SU-DHL-6 (cell line): Measurements from ENCODE around the gene RBM17.
"Not testable (repeated sequence)": the region's sequence is repeated elsewhere in the genome, so short reads cannot be mapped to it uniquely, and the experiment has no call there.

Experiments
- H2AFZ ChIP-seq: fragments of 200-600 bp; sonication (generic); 2 replicates; pipeline ENCODE4 v1.6.1; 2014; ENCODE audit warnings: low read depth, mild to moderate bottlenecking, moderate library complexity, mixed read lengths, antibody characterized with exemption, low read length; ENCODE audit not compliant: severe bottlenecking
- H3F3A ChIP-seq: fragments of 200-600 bp; shearing (Covaris generic); 2 replicates; pipeline ENCODE4 v1.6.0; 2016; ENCODE audit warnings: antibody characterized with exemption, mild to moderate bottlenecking; ENCODE audit not compliant: insufficient read depth
- H3K27ac ChIP-seq: fragments of 200-600 bp; sonication (generic); 2 replicates; pipeline ENCODE4 v1.5.1; 2016; ENCODE audit warnings: low read depth, mild to moderate bottlenecking, low read length, moderate library complexity, mixed read lengths
- H3K27me3 ChIP-seq: fragments of 200-600 bp; sonication (generic), shearing (Covaris generic); 2 replicates; pipeline ENCODE4 v1.6.0; 2014; ENCODE audit warnings: mild to moderate bottlenecking, low read length
- H3K36me3 ChIP-seq: fragments of 200-600 bp; sonication (generic); 2 replicates; pipeline ENCODE4 v1.6.1; 2014; ENCODE audit warnings: mild to moderate bottlenecking, low read length, mixed read lengths
- H3K4me2 ChIP-seq: fragments of 300-600, 200-600 bp; shearing (Covaris generic), sonication (generic); 2 replicates; pipeline ENCODE4 v1.6.0; 2014; ENCODE audit warnings: low read length, low read depth, mild to moderate bottlenecking; ENCODE audit not compliant: poor library complexity, severe bottlenecking
- H3K4me3 ChIP-seq: fragments of 200-600 bp; sonication (generic); 2 replicates; pipeline ENCODE4 v1.5.1; 2014; ENCODE audit warnings: antibody characterized with exemption, low read length, mild to moderate bottlenecking, mixed read lengths; ENCODE audit not compliant: insufficient read depth, poor library complexity, severe bottlenecking
- H3K79me2 ChIP-seq: fragments of 200-600 bp; sonication (generic); 2 replicates; pipeline ENCODE4 v1.6.1; 2014; ENCODE audit warnings: mild to moderate bottlenecking, low read length, moderate library complexity; ENCODE audit not compliant: insufficient read depth
- H3K9ac ChIP-seq: fragments of 200-600 bp; sonication (generic); 2 replicates; pipeline ENCODE4 v1.7.0; 2014; ENCODE audit warnings: mild to moderate bottlenecking, low read length
- H3K9me2 ChIP-seq: fragments of 200-600 bp; sonication (generic); replicated peaks from 2 replicates; pipeline ENCODE4 v1.6.1; 2014; ENCODE audit warnings: low read length; ENCODE audit not compliant: insufficient read depth
- H3K9me3 ChIP-seq: fragments of 200-600 bp; sonication (generic); 2 replicates; pipeline ENCODE4 v1.6.1; 2014; ENCODE audit warnings: low read length, mixed read lengths; ENCODE audit not compliant: insufficient read depth
- H4K20me1 ChIP-seq: fragments of 200-600 bp; sonication (generic); 2 replicates; pipeline ENCODE4 v1.6.1; 2014; ENCODE audit warnings: low read depth, mild to moderate bottlenecking, antibody characterized with exemption, low read length, moderate library complexity, mixed read lengths
- CTCF ChIP-seq: fragments of 200-600 bp; sonication (generic); IDR thresholded peaks from one replicate; pipeline ENCODE4 v1.5.1; 2017; ENCODE audit warnings: antibody characterized with exemption, mild to moderate bottlenecking, low read length, moderate library complexity; ENCODE audit not compliant: insufficient read depth, poor library complexity, severe bottlenecking
- EZH2phosphoT487 ChIP-seq: fragments of 200-600 bp; sonication (generic), shearing (Covaris generic); conservative IDR thresholded peaks from 2 replicates; pipeline ENCODE4 v1.6.1; 2018; ENCODE audit warnings: mild to moderate bottlenecking, antibody characterized with exemption, low read length, moderate library complexity, mixed read lengths

RBM17 gene

DNA sequence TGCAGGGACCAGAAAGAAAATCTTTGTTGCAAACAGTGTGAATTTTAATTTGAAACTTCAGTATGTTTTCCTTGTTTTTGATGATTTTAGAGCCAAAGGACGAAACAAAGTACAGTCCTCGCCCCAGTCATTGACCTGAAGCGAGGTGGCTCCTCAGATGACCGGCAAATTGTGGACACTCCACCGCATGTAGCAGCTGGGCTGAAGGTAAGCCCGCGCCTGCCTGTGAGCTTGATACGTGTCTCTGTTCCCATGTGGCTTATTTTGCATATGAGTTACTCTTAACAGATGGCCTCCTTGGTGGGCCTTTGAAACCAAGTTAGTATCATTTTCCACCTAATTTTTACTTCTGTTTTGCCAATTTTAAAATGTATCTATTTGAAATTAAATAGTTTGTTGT, 12.3 kb downstream of the RBM17 start:
- H3K4me3 ChIP-seq: no peak overlapping the region
- TF ChIP-seq EZH2phosphoT487 (no peak), CTCF (no peak)
- peaks cover 79% of the 10 kb centered on the region for H3K79me2 ChIP-seq
- H2AFZ ChIP-seq: no peak overlapping the region
- peaks cover 9% of the 10 kb centered on the region; the same call in 1 of the 2 replicates for H4K20me1 ChIP-seq
- 0 out of 2 replicates have a peak overlapping the region, but pooled peaks have one; percentile 6 for H3K9ac ChIP-seq
- H3K27me3 ChIP-seq: no peaks in the 10 kb centered on the region
- peak overlapping the region; percentile 52 for H3K4me2 ChIP-seq
- peak overlapping the region; percentile 61 for H3K27ac ChIP-seq
- H3K9me2 ChIP-seq: no peaks in the 10 kb centered on the region
- H3K36me3 ChIP-seq: peaks cover 41% of the 10 kb centered on the region
- H3K9me3 ChIP-seq: no peaks in the 10 kb centered on the region
- peaks cover 20% of the 10 kb centered on the region for H3F3A ChIP-seq

DNA sequence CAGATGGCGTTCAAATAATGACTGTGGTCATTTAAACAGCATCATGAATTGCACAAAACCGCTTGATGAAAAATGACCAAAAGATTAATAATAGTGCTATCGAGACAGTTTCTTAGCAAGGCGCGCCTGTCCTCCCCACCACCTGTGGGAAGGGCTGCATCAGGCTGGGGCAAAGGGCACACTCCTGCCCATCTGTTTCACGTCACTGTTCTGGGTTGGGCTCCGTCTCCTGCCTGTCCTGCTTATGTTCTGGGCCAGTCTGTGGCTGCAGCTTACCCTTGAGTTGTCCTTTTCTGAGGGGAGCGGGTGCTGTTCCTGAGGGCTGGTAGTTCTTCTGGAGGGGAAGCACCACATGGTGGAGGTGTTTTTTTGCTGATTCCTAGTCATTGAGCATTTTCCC, 13.3 kb downstream of the RBM17 start:
- H3F3A ChIP-seq: peaks cover 23% of the 10 kb centered on the region
- H2AFZ ChIP-seq: no peak overlapping the region
- no peak for TF ChIP-seq EZH2phosphoT487
- H3K9me2 ChIP-seq: no peaks in the 10 kb centered on the region
- no peaks in the 10 kb centered on the region for H3K9me3 ChIP-seq
- peaks cover 43% of the 10 kb centered on the region for H3K36me3 ChIP-seq
- H3K4me2 ChIP-seq: no peak overlapping the region
- no peak overlapping the region for H3K9ac ChIP-seq
- H4K20me1 ChIP-seq: peaks cover 4% of the 10 kb centered on the region; the same call in 1 of the 2 replicates
- H3K27me3 ChIP-seq: no peaks in the 10 kb centered on the region
- H3K27ac ChIP-seq: peak overlapping the region; percentile 61
- peaks cover 70% of the 10 kb centered on the region for H3K79me2 ChIP-seq
- H3K4me3 ChIP-seq: no peak overlapping the region

- H3K9me3 ChIP-seq: no peaks in the 10 kb centered on the region
- peaks cover 28% of the 10 kb centered on the region for H3F3A ChIP-seq
- H3K4me3 ChIP-seq: no peak overlapping the region
- H3K9ac ChIP-seq: no peak overlapping the region
- H3K4me2 ChIP-seq: no peak overlapping the region
- H3K27me3 ChIP-seq: no peaks in the 10 kb centered on the region
- peaks cover 44% of the 10 kb centered on the region for H3K36me3 ChIP-seq
- no peak for TF ChIP-seq CTCF
- TF ChIP-seq EZH2phosphoT487: no peak
- peaks cover 57% of the 10 kb centered on the region for H3K79me2 ChIP-seq
- no peaks in the 10 kb centered on the region for H3K9me2 ChIP-seq
- no peak overlapping the region for H2AFZ ChIP-seq
- no peak overlapping the region for H3K27ac ChIP-seq
- peaks cover 4% of the 10 kb centered on the region; the same call in 1 of the 2 replicates for H4K20me1 ChIP-seq
Observed at GRCh38 chr10:6103591-6103990, 14.8 kb downstream of the RBM17 start.

DNA sequence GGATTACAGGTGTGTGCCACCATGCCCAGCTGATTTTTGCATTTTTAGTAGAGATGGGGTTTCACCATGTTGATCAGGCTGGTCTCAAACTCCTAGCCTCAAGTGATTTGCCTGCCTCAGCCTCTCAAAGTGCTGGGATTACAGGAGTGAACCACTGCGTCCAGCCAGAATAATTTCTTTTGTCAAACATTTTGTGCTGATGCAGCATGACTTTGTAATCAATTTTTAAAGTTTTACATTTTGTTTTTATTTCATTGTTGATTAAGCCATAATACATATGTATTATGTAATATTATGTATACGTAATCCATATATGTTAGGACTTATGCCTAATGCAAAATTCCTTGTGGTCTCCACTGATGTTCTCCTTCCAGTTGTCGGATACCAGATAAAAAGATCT, 18.8 kb downstream of the RBM17 start:
- H3K4me2 ChIP-seq, H3K4me3 ChIP-seq, H3K27me3 ChIP-seq, H3K9me2 ChIP-seq, H3K9me3 ChIP-seq, H3K27ac ChIP-seq, H2AFZ ChIP-seq, H4K20me1 ChIP-seq, H3K9ac ChIP-seq: not testable (repeated sequence)
- H3F3A ChIP-seq: peaks cover 24% of the 10 kb centered on the region
- peaks cover 58% of the 10 kb centered on the region for H3K36me3 ChIP-seq
- peaks cover 30% of the 10 kb centered on the region; the same call in 1 of the 2 replicates for H3K79me2 ChIP-seq
